Measurements from ENCODE around the gene TBCK. TPM values are rescaled to one million over a fixed set of nuclear protein-coding genes. Genes with fewer than 3 reads are reported as not detected.

TBCK gene
- total and polyA plus RNA-seq, 2 donors (not counting 3 experiments of a cell fraction or from before 2014, with no cell fraction given), result 18.2 to 38.6 TPM

DNA sequence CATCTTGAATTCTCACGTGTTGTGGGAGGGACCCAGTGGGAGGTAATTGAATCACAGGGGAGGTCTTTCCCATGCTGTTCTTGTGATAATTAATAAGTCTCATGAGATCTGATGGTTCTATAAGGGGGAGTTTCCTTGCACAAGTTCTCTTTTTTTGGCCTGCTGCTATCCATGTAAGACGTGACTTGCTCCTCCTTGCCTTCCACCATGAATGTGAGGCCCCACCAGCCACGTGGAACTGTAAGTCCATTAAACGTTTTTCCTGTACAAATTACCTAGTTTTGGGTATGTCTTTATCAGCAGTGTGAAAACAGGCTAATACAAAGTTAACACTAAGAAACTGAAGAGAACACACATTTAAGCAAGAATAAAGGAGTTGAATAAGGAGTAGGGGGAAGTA, 16.0 kb downstream of the TBCK start:
- no peaks in the 10 kb centered on the region for H3K4me1 ChIP-seq (ENCODE audit: control insufficient read depth, extremely low read depth, insufficient read depth, low read length)
- H3K9me3 ChIP-seq (replicated peaks; ENCODE audit: control insufficient read depth, insufficient read depth, low read length), result no peaks in the 10 kb centered on the region
- intact Hi-C loops (cut with micrococcal nuclease), result no loop called here
- H3K79me2 ChIP-seq (ENCODE audit: control insufficient read depth, insufficient read depth, low read length), result no peaks in the 10 kb centered on the region
- TF ChIP-seq, protein P1, sequence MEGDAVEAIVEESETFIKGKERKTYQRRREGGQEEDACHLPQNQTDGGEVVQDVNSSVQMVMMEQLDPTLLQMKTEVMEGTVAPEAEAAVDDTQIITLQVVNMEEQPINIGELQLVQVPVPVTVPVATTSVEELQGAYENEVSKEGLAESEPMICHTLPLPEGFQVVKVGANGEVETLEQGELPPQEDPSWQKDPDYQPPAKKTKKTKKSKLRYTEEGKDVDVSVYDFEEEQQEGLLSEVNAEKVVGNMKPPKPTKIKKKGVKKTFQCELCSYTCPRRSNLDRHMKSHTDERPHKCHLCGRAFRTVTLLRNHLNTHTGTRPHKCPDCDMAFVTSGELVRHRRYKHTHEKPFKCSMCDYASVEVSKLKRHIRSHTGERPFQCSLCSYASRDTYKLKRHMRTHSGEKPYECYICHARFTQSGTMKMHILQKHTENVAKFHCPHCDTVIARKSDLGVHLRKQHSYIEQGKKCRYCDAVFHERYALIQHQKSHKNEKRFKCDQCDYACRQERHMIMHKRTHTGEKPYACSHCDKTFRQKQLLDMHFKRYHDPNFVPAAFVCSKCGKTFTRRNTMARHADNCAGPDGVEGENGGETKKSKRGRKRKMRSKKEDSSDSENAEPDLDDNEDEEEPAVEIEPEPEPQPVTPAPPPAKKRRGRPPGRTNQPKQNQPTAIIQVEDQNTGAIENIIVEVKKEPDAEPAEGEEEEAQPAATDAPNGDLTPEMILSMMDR (IDR thresholded peaks at IDR 0.05; ENCODE audit: extremely low read depth in 1 of 2, insufficient read depth in 1 of 2, low read depth in 1 of 2, low read length in 2 of 2), result no peak
- TF ChIP-seq, protein P2, sequence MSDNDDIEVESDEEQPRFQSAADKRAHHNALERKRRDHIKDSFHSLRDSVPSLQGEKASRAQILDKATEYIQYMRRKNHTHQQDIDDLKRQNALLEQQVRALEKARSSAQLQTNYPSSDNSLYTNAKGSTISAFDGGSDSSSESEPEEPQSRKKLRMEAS (IDR thresholded peaks at IDR 0.05; ENCODE audit: insufficient read depth, insufficient read length), result no peak
- no peak for TF ChIP-seq FOS (IDR thresholded peaks at IDR 0.05; ENCODE audit: borderline replicate concordance, insufficient read depth, low read length)
- TF ChIP-seq POLR2A (IDR thresholded peaks at IDR 0.05; ENCODE audit: low read depth, low read length), result no peak
- TF ChIP-seq MYC (IDR thresholded peaks at IDR 0.05; ENCODE audit: low read depth, low read length), result no peak
- no peak for TF ChIP-seq POLR2AphosphoS5 (IDR thresholded peaks at IDR 0.05; ENCODE audit: insufficient read depth, low read depth, low read length)
- TF ChIP-seq GATA2 (IDR thresholded peaks at IDR 0.05; ENCODE audit: insufficient read depth, insufficient read length, low read depth, low read length), result no peak
- no peak for TF ChIP-seq EZH2 (IDR thresholded peaks at IDR 0.05; ENCODE audit: borderline replicate concordance, low read depth, low read length, severe bottlenecking)
- no peak for TF ChIP-seq JUN (IDR thresholded peaks at IDR 0.05; ENCODE audit: borderline replicate concordance, insufficient read depth, insufficient read length, low read depth)
- ChIA-PET CTCF (interaction anchor here (1.2 to 1.4 kb wide), 2 partner anchors 34 to 61 kb away, joined by 3 to 4 read pairs; no protein-coding TSS in a partner anchor), POLR2A (no interaction called here)
- no peak overlapping the region for H3K27ac ChIP-seq (ENCODE audit: insufficient read depth, low read depth, low read length)
- H3K9ac ChIP-seq (replicated peaks; ENCODE audit: extremely low read depth, insufficient read depth, low read length), result no peak overlapping the region
- no peak overlapping the region for H3K4me3 ChIP-seq (replicated peaks in 1 of 3; ENCODE audit: insufficient read depth in 1 of 3, low read depth in 1 of 3, low read length in 3 of 3)
- no peaks in the 10 kb centered on the region for H4K20me1 ChIP-seq (replicated peaks; ENCODE audit: control insufficient read depth, extremely low read depth, insufficient read depth, low read length)
- BruUV-seq (replicated peaks), result no TSS peak
- DNase-seq (ENCODE audit: low read depth, low spot score) (no peak), FAIRE-seq (no peak)
- H2AFZ ChIP-seq (ENCODE audit: low read depth, low read length), result no peak overlapping the region
- H3K9me1 ChIP-seq (replicated peaks; ENCODE audit: control insufficient read depth, extremely low read depth, insufficient read depth, low read length), result no peaks in the 10 kb centered on the region
- no peaks in the 10 kb centered on the region for H3K27me3 ChIP-seq (ENCODE audit: control insufficient read depth in 2 of 2, insufficient read depth in 2 of 2, low read length in 2 of 2)
- no peak overlapping the region for H3K4me2 ChIP-seq (ENCODE audit: insufficient read depth, low read length)
- no peaks in the 10 kb centered on the region for H3K36me3 ChIP-seq (ENCODE audit: control insufficient read depth in 2 of 2, extremely low read depth in 1 of 2, insufficient read depth in 2 of 2, low read length in 2 of 2)
- dilution Hi-C loops (cut with MboI; ENCODE audit: extremely low pct_ligation_motif_present, low sequenced_read_pairs), result no loop called here
